NCI-H2196 (cell line): ENCODE measurements around the gene SCMH1.
"Not testable (repeated sequence)": the region's sequence is repeated elsewhere in the genome, so short reads cannot be mapped to it uniquely, and the experiment has no call there.

Source experiments
- DNase-seq: peaks from one replicate; lab custom pipeline; 2025; ENCODE audit not compliant: unreplicated experiment; lab: John Stamatoyannopoulos, UW

SCMH1 gene

GRCh38 chr1:41158147-41158875 is 83.8 kb downstream of the SCMH1 start:
- DNase-seq = no peak

- no peak for DNase-seq
These were observed 87.0 kb downstream of the SCMH1 start for GRCh38 chr1:41155105-41155504.

GRCh38 chr1:41153750-41154274 is 88.3 kb downstream of the SCMH1 start:
- no peak for DNase-seq

- DNase-seq = no peak
These were observed 89.5 kb downstream of the SCMH1 start for GRCh38 chr1:41152622-41153044.

- no peak for DNase-seq
These were observed 90.3 kb downstream of the SCMH1 start for GRCh38 chr1:41151846-41152245.

GRCh38 chr1:41149570-41149969 is 92.5 kb downstream of the SCMH1 start:
- DNase-seq = no peak

GRCh38 chr1:41144285-41144684 is 97.8 kb downstream of the SCMH1 start:
- no peak for DNase-seq

- no peak for DNase-seq
These were observed 103.6 kb downstream of the SCMH1 start for GRCh38 chr1:41138549-41138948.

- no peak for DNase-seq
These were observed 106.7 kb downstream of the SCMH1 start for GRCh38 chr1:41135196-41135947.

- DNase-seq = not testable (repeated sequence)
These were observed 107.8 kb downstream of the SCMH1 start for GRCh38 chr1:41134325-41134724.

- peak; percentile 11 for DNase-seq
These were observed 119.1 kb downstream of the SCMH1 start for GRCh38 chr1:41122851-41123518.

GRCh38 chr1:41122148-41122547 is 120.0 kb downstream of the SCMH1 start:
- DNase-seq = no peak

- no peak for DNase-seq
These were observed 123.5 kb downstream of the SCMH1 start for GRCh38 chr1:41118645-41119044.

- DNase-seq = not testable (repeated sequence)
These were observed 124.9 kb downstream of the SCMH1 start for GRCh38 chr1:41117241-41117640.

- no peak for DNase-seq
These were observed 131.4 kb downstream of the SCMH1 start for GRCh38 chr1:41110736-41111135.

GRCh38 chr1:41110286-41110685 is 131.8 kb downstream of the SCMH1 start:
- DNase-seq = no peak

- DNase-seq = peak; percentile 58
These were observed 132.6 kb downstream of the SCMH1 start for GRCh38 chr1:41109310-41110197.

- DNase-seq = peak; percentile 36
These were observed 133.3 kb downstream of the SCMH1 start for GRCh38 chr1:41108696-41109275.

GRCh38 chr1:41103766-41104165 is 138.3 kb downstream of the SCMH1 start:
- no peak for DNase-seq

GRCh38 chr1:41102653-41103052 is 139.5 kb downstream of the SCMH1 start:
- no peak for DNase-seq
